ENCODE measurements around the gene SAMD11.

Gene SAMD11

DNA sequence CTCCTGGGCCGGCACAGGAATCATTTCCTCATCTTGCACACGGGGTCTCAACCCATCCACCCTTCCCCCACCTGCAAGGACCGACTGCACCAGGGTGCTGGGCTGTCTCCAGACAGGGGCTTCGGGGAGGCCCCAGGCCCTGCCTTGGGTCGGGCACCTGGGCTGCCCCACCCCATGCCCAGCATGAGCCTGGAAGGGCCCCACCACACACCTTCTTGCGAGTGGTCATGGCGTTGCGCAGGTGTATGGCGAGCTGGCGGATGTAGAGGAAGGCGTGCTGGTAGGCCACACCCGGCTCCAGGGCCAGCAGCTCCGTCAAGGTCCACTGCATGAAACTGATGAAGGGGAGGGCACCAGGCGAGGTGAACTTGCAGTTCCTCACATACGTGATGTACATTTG, 28.5 kb downstream of the SAMD11 start:
- H3K27ac ChIP-seq (replicated peaks): no peak overlapping the region
- TF ChIP-seq POLR2AphosphoS5 (IDR thresholded peaks at IDR 0.05; ENCODE audit: low read depth) (no peak), GABPA (IDR thresholded peaks at IDR 0.05; ENCODE audit: low read depth) (no peak), SPI1 (IDR thresholded peaks at IDR 0.05; ENCODE audit: borderline replicate concordance, low read depth) (no peak)
- TF ChIP-seq, protein P1, sequence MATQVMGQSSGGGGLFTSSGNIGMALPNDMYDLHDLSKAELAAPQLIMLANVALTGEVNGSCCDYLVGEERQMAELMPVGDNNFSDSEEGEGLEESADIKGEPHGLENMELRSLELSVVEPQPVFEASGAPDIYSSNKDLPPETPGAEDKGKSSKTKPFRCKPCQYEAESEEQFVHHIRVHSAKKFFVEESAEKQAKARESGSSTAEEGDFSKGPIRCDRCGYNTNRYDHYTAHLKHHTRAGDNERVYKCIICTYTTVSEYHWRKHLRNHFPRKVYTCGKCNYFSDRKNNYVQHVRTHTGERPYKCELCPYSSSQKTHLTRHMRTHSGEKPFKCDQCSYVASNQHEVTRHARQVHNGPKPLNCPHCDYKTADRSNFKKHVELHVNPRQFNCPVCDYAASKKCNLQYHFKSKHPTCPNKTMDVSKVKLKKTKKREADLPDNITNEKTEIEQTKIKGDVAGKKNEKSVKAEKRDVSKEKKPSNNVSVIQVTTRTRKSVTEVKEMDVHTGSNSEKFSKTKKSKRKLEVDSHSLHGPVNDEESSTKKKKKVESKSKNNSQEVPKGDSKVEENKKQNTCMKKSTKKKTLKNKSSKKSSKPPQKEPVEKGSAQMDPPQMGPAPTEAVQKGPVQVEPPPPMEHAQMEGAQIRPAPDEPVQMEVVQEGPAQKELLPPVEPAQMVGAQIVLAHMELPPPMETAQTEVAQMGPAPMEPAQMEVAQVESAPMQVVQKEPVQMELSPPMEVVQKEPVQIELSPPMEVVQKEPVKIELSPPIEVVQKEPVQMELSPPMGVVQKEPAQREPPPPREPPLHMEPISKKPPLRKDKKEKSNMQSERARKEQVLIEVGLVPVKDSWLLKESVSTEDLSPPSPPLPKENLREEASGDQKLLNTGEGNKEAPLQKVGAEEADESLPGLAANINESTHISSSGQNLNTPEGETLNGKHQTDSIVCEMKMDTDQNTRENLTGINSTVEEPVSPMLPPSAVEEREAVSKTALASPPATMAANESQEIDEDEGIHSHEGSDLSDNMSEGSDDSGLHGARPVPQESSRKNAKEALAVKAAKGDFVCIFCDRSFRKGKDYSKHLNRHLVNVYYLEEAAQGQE (IDR thresholded peaks at IDR 0.05; ENCODE audit: insufficient replicate concordance, low read depth): no peak
- TF ChIP-seq, protein P2, sequence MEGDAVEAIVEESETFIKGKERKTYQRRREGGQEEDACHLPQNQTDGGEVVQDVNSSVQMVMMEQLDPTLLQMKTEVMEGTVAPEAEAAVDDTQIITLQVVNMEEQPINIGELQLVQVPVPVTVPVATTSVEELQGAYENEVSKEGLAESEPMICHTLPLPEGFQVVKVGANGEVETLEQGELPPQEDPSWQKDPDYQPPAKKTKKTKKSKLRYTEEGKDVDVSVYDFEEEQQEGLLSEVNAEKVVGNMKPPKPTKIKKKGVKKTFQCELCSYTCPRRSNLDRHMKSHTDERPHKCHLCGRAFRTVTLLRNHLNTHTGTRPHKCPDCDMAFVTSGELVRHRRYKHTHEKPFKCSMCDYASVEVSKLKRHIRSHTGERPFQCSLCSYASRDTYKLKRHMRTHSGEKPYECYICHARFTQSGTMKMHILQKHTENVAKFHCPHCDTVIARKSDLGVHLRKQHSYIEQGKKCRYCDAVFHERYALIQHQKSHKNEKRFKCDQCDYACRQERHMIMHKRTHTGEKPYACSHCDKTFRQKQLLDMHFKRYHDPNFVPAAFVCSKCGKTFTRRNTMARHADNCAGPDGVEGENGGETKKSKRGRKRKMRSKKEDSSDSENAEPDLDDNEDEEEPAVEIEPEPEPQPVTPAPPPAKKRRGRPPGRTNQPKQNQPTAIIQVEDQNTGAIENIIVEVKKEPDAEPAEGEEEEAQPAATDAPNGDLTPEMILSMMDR (IDR thresholded peaks at IDR 0.05; ENCODE audit: insufficient read depth, low read length): no peak
- H3K27me3 ChIP-seq (ENCODE audit: insufficient read depth, poor library complexity, severe bottlenecking): no peaks in the 10 kb centered on the region
- H3K4me3 ChIP-seq (replicated peaks; ENCODE audit: insufficient read depth, low read length): no peak overlapping the region
- DNase-seq (ENCODE audit: low read depth in 1 of 2, low spot score in 1 of 2): no peak

DNA sequence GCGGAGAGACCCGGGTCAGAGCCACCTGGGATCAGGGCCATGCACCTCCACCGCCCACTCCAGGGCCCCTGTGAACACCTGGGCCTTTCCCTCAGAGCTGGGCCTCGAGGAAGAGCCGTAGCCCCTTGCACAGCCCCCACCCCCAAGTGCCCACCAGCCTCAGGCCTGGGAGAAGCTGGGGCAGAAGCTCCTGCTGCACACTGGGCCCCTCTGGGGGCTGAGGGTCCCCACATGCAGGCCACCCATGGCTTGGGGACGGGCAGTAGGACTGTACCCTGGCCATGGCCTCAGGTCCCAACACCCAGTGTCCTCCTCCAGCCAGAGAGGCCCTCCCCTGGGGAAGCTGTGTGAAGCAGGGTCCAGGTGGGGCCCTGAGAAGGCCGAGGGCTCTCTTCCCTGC, 28.9 kb downstream of the SAMD11 start:
- Histone ChIP-seq H3K4me3 (replicated peaks; ENCODE audit: insufficient read depth, low read length) (no peak overlapping the region), H3K27me3 (ENCODE audit: insufficient read depth, poor library complexity, severe bottlenecking) (no peaks in the 10 kb centered on the region), H3K27ac (replicated peaks) (no peak overlapping the region)
- no peak for DNase-seq (ENCODE audit: low read depth in 1 of 2, low spot score in 1 of 2)
- TF ChIP-seq SPI1 (IDR thresholded peaks at IDR 0.05; ENCODE audit: borderline replicate concordance, low read depth) (no peak), GABPA (IDR thresholded peaks at IDR 0.05; ENCODE audit: low read depth) (no peak), POLR2AphosphoS5 (IDR thresholded peaks at IDR 0.05; ENCODE audit: low read depth) (no peak; the same call in 1 of the 2 replicates)
- TF ChIP-seq, protein P1 (IDR thresholded peaks at IDR 0.05; ENCODE audit: insufficient replicate concordance, low read depth): no peak
- TF ChIP-seq, protein P2 (IDR thresholded peaks at IDR 0.05; ENCODE audit: insufficient read depth, low read length): no peak

DNA sequence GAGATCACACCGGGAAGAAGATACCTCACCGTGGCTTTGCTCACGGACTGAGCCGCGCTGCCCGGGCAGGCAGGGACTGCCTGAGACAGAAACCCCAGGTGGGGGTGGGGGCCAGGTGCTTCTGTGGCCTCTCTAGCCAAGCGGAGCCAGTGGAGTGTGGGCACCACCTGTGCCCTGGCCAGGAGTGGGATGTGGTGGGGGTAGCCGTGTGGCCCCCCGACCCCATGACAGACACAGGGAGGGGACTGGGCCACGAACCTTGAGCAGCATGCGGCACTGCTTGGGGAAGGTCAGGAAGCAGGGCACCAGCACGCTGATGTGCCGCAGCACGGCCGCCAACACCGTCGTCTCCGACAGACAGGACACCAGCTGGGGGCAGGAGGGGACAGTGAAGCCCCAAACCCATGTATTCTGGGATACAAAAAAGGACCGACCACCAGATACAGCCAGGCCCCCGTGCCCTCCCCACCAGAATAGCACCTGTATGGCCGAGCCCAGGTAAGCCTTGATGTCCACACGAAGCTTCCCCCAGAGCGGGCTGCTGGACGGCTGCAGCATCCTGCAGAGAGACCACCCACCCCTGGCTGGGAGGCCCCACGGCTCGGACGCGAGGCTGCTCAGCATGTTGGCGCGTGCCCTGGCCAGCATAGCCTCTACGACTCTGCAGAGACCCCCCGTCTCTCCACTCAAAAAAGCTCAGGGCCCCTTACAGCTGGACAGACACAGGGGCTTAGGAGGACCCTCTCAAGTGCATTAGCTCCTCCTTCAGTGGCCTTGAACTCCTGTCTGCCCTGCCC, 30.0 kb downstream of the SAMD11 start:
- Histone ChIP-seq H3K27me3 (ENCODE audit: insufficient read depth, poor library complexity, severe bottlenecking) (no peaks in the 10 kb centered on the region), H3K27ac (replicated peaks) (no peak overlapping the region), H3K4me3 (replicated peaks; ENCODE audit: insufficient read depth, low read length) (no peak overlapping the region)
- TF ChIP-seq SPI1 (IDR thresholded peaks at IDR 0.05; ENCODE audit: borderline replicate concordance, low read depth): no peak
- DNase-seq (ENCODE audit: low read depth in 1 of 2, low spot score in 1 of 2): no peak

DNA sequence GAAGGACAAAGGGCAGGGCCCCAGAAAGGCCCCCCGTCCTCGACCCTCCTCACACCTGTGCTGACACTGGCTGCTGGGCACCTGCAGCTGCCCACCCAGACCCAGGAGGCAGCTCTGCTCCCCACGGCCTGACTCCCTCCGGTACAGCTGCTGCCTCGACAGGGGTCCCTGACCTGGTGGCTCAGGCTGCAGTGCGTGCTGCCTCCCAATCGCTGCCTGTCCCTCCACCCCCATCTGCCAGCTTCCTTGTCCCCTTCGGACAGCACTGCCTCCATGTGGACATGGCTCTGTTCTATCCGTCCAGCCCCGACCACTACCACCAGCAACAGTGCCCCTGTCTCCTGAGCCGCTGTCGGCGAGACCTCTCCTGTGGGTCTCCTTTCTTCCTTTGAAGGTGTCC, 31.2 kb downstream of the SAMD11 start:
- DNase-seq (ENCODE audit: low read depth in 1 of 2, low spot score in 1 of 2): no peak
- H3K4me3 ChIP-seq (replicated peaks; ENCODE audit: insufficient read depth, low read length): no peak overlapping the region
- TF ChIP-seq GABPA (IDR thresholded peaks at IDR 0.05; ENCODE audit: low read depth) (no peak), SPI1 (IDR thresholded peaks at IDR 0.05; ENCODE audit: borderline replicate concordance, low read depth) (no peak), POLR2AphosphoS5 (IDR thresholded peaks at IDR 0.05; ENCODE audit: low read depth) (no peak)
- TF ChIP-seq, protein P1 (IDR thresholded peaks at IDR 0.05; ENCODE audit: insufficient replicate concordance, low read depth): no peak
- TF ChIP-seq, protein P2 (IDR thresholded peaks at IDR 0.05; ENCODE audit: insufficient read depth, low read length): no peak
- H3K27ac ChIP-seq (replicated peaks): peak overlapping the region; percentile 78
- no peaks in the 10 kb centered on the region for H3K27me3 ChIP-seq (ENCODE audit: insufficient read depth, poor library complexity, severe bottlenecking)
